GM19463 (cell line): Measurements from ENCODE around the gene NHERF1.

Source experiments
- ATAC-seq: cut with Tn5 transposase; IDR thresholded peaks from one replicate; pipeline ENCODE4 v1.9.1; 2021; ENCODE audit warnings: mild to moderate bottlenecking, moderate library complexity; ENCODE audit not compliant: unreplicated experiment

Gene NHERF1

GRCh38 chr17:74748279-74748528 lies 224 bp upstream of the NHERF1 start:
- no peak for ATAC-seq

- ATAC-seq, result no peak
These were observed 1.0 kb downstream of the NHERF1 start for GRCh38 chr17:74749279-74750038.

- no peak for ATAC-seq
These were observed 1.6 kb downstream of the NHERF1 start for GRCh38 chr17:74750039-74750326.

GRCh38 chr17:74750327-74751069 lies 2.1 kb downstream of the NHERF1 start:
- no peak for ATAC-seq

- ATAC-seq, result no peak
These were observed 4.0 kb downstream of the NHERF1 start for GRCh38 chr17:74752415-74752814.

- ATAC-seq, result no peak
These were observed 4.5 kb downstream of the NHERF1 start for GRCh38 chr17:74752822-74753401.

- no peak for ATAC-seq
These were observed 6.4 kb downstream of the NHERF1 start for GRCh38 chr17:74754832-74755231.

- ATAC-seq, result no peak
These were observed 7.1 kb downstream of the NHERF1 start for GRCh38 chr17:74755533-74755932.

GRCh38 chr17:74756891-74757290 lies 8.5 kb downstream of the NHERF1 start:
- ATAC-seq, result no peak

GRCh38 chr17:74757502-74757901 lies 9.1 kb downstream of the NHERF1 start:
- ATAC-seq, result no peak

- ATAC-seq, result no peak
These were observed 9.8 kb downstream of the NHERF1 start for GRCh38 chr17:74757931-74758847.

- no peak for ATAC-seq
These were observed 10.4 kb downstream of the NHERF1 start for GRCh38 chr17:74758848-74759168.

- ATAC-seq, result peak; percentile 87
These were observed 10.9 kb downstream of the NHERF1 start for GRCh38 chr17:74759243-74759801.

GRCh38 chr17:74759941-74760340 lies 11.5 kb downstream of the NHERF1 start:
- ATAC-seq, result no peak

- no peak for ATAC-seq
These were observed 12.1 kb downstream of the NHERF1 start for GRCh38 chr17:74760404-74761105.

GRCh38 chr17:74761419-74761818 lies 13.0 kb downstream of the NHERF1 start:
- no peak for ATAC-seq

- ATAC-seq, result no peak
These were observed 13.5 kb downstream of the NHERF1 start for GRCh38 chr17:74761931-74762330.

GRCh38 chr17:74763565-74764387 lies 15.3 kb downstream of the NHERF1 start:
- no peak for ATAC-seq

GRCh38 chr17:74764751-74765286 lies 16.4 kb downstream of the NHERF1 start:
- ATAC-seq, result no peak

- ATAC-seq, result no peak
These were observed 18.0 kb downstream of the NHERF1 start for GRCh38 chr17:74766413-74766812.
